Suppressor macrophage treated with lipopolysaccharide for 1 hour (primary cell): Measurements from ENCODE around the gene MT1G.
"Not testable (repeated sequence)": the region's sequence is repeated elsewhere in the genome, so short reads cannot be mapped to it uniquely, and the experiment has no call there.

Experiments used
- DNase-seq, 3 donors: peaks; one replicate each; pipeline ENCODE4 v3.0.0-alpha.2; 2020 to 2022

Gene MT1G

GRCh38 chr16:56667581-56668571, at the start of gene MT1G:
Gene MT1G (minus strand): TSS chr16:56668065. CDS start chr16:56667993, 72 bp downstream.
- DNase-seq, result peak; percentile 73 to 88 (median 77)

- not testable (repeated sequence) for DNase-seq
Measured at GRCh38 chr16:56717532-56717931, 49.7 kb upstream of the MT1G start.

- DNase-seq, result no peak
Measured at GRCh38 chr16:56716761-56717160, 48.9 kb upstream of the MT1G start.

- DNase-seq, result no peak
Measured at GRCh38 chr16:56715126-56715525, 47.3 kb upstream of the MT1G start.

GRCh38 chr16:56713794-56714193, 45.9 kb upstream of the MT1G start:
- DNase-seq, result no peak

GRCh38 chr16:56711862-56712261, 44.0 kb upstream of the MT1G start:
- no peak for DNase-seq

GRCh38 chr16:56710181-56710737, 42.4 kb upstream of the MT1G start:
- no peak for DNase-seq

GRCh38 chr16:56709443-56710040, 41.7 kb upstream of the MT1G start:
- DNase-seq, result no peak

- no peak for DNase-seq
Measured at GRCh38 chr16:56708525-56709442, 40.9 kb upstream of the MT1G start.

- no peak for DNase-seq
Measured at GRCh38 chr16:56702836-56703235, 35.0 kb upstream of the MT1G start.

GRCh38 chr16:56701534-56701933, 33.7 kb upstream of the MT1G start:
- DNase-seq, result no peak

- no peak for DNase-seq
Measured at GRCh38 chr16:56700631-56701030, 32.8 kb upstream of the MT1G start.

- DNase-seq, result no peak
Measured at GRCh38 chr16:56700195-56700594, 32.3 kb upstream of the MT1G start.

GRCh38 chr16:56697456-56698155, 29.7 kb upstream of the MT1G start:
- DNase-seq, result no peak

GRCh38 chr16:56695246-56695645, 27.4 kb upstream of the MT1G start:
- DNase-seq, result no peak

GRCh38 chr16:56691885-56692284, 24.0 kb upstream of the MT1G start:
- DNase-seq, result peak; percentile 58 to 77 (median 76)

- DNase-seq, result no peak
Measured at GRCh38 chr16:56690420-56691122, 22.7 kb upstream of the MT1G start.

- DNase-seq, result no peak
Measured at GRCh38 chr16:56689171-56689570, 21.3 kb upstream of the MT1G start.

- DNase-seq, result no peak
Measured at GRCh38 chr16:56688762-56689161, 20.9 kb upstream of the MT1G start.

- DNase-seq, result no peak
Measured at GRCh38 chr16:56686758-56687157, 18.9 kb upstream of the MT1G start.

- no peak for DNase-seq
Measured at GRCh38 chr16:56684926-56685590, 17.2 kb upstream of the MT1G start.
